ENCODE data around the gene ZNF407.
"Not testable (repeated sequence)": the region's sequence is repeated elsewhere in the genome, so short reads cannot be mapped to it uniquely, and the experiment has no call there.

Gene ZNF407

GRCh38 chr18:74965682-74966081 is 368.0 kb downstream of the ZNF407 start:
- TF ChIP-seq CTCF (IDR thresholded peaks at IDR 0.05; ENCODE audit: low read depth, low read length) = no peak
- H3K4me3 ChIP-seq (replicated peaks in 1 of 2; ENCODE audit: low read depth in 2 of 2, low read length in 2 of 2) = no peak overlapping the region
- DNase-seq (ENCODE audit: low read depth in 2 of 2) = no peak

- TF ChIP-seq CTCF (IDR thresholded peaks at IDR 0.05; ENCODE audit: low read depth, low read length) = no peak
- no peak for DNase-seq (ENCODE audit: low read depth in 2 of 2)
- H3K4me3 ChIP-seq (replicated peaks in 1 of 2; ENCODE audit: low read depth in 2 of 2, low read length in 2 of 2) = no peak overlapping the region
Measured at GRCh38 chr18:74967438-74967837, 369.8 kb downstream of the ZNF407 start.

- no peak for TF ChIP-seq CTCF (IDR thresholded peaks at IDR 0.05; ENCODE audit: low read depth, low read length)
- DNase-seq (ENCODE audit: low read depth in 2 of 2) = no peak
- no peak overlapping the region for H3K4me3 ChIP-seq (replicated peaks in 1 of 2; ENCODE audit: low read depth in 2 of 2, low read length in 2 of 2)
Measured at GRCh38 chr18:74967979-74968378, 370.3 kb downstream of the ZNF407 start.

- not testable (repeated sequence) for DNase-seq (ENCODE audit: low read depth in 2 of 2); H3K4me3 ChIP-seq (replicated peaks in 1 of 2; ENCODE audit: low read depth in 2 of 2, low read length in 2 of 2)
Measured at GRCh38 chr18:74971358-74971757, 373.7 kb downstream of the ZNF407 start.

GRCh38 chr18:74971776-74972175 is 374.1 kb downstream of the ZNF407 start:
- H3K4me3 ChIP-seq (replicated peaks in 1 of 2; ENCODE audit: low read depth in 2 of 2, low read length in 2 of 2); DNase-seq (ENCODE audit: low read depth in 2 of 2): not testable (repeated sequence)

- no peak for TF ChIP-seq CTCF (IDR thresholded peaks at IDR 0.05; ENCODE audit: low read depth, low read length)
- H3K4me3 ChIP-seq (replicated peaks in 1 of 2; ENCODE audit: low read depth in 2 of 2, low read length in 2 of 2) = no peak overlapping the region
Measured at GRCh38 chr18:74972354-74972753, 374.7 kb downstream of the ZNF407 start.

GRCh38 chr18:74975001-74975400 is 377.3 kb downstream of the ZNF407 start:
- TF ChIP-seq CTCF (IDR thresholded peaks at IDR 0.05; ENCODE audit: low read depth, low read length) = no peak
- DNase-seq (ENCODE audit: low read depth in 2 of 2) = no peak
- H3K4me3 ChIP-seq (replicated peaks in 1 of 2; ENCODE audit: low read depth in 2 of 2, low read length in 2 of 2) = no peak overlapping the region

More at GRCh38 chr18:74972354-74972753, 374.7 kb downstream of the ZNF407 start:
- DNase-seq (ENCODE audit: low read depth in 2 of 2) = no peak

GRCh38 chr18:74976331-74976909 is 378.8 kb downstream of the ZNF407 start:
- no peak for TF ChIP-seq CTCF (IDR thresholded peaks at IDR 0.05; ENCODE audit: low read depth, low read length)
- no peak overlapping the region for H3K4me3 ChIP-seq (replicated peaks in 1 of 2; ENCODE audit: low read depth in 2 of 2, low read length in 2 of 2)
- no peak for DNase-seq (ENCODE audit: low read depth in 2 of 2)
